PC-3 (cell line): Measurements from ENCODE around the gene DCAF8L1.

Source experiments
- CTCF ChIP-seq: fragments of 300-600 bp; sonication (generic); conservative IDR thresholded peaks from 2 replicates; pipeline ENCODE4 v1.5.1; 2017; ENCODE audit warnings: antibody characterized with exemption, low read depth, mild to moderate bottlenecking, low read length
- EZH2 ChIP-seq: fragments of 300-600 bp; sonication (generic); IDR thresholded peaks from one replicate; pipeline ENCODE4 v1.6.1; 2017; ENCODE audit warnings: antibody characterized with exemption, mild to moderate bottlenecking, low read length; ENCODE audit not compliant: unreplicated experiment
- EZH2phosphoT487 ChIP-seq: fragments of 300-600 bp; sonication (generic); IDR thresholded peaks from 2 replicates; pipeline ENCODE4 v1.6.1; 2018; ENCODE audit warnings: mild to moderate bottlenecking, antibody characterized with exemption, low read length, borderline replicate concordance

GRCh38 chrX:28015993-28016392, 34.7 kb upstream of the DCAF8L1 start:
- TF ChIP-seq CTCF: no peak
- TF ChIP-seq EZH2: no peak
- no peak for TF ChIP-seq EZH2phosphoT487
